NCI-H460 (cell line): Measurements from ENCODE around the gene FAM20C. TPM values are rescaled to one million over a fixed set of nuclear protein-coding genes. Genes with fewer than 3 reads are reported as not detected.
"Not testable (repeated sequence)": the region's sequence is repeated elsewhere in the genome, so short reads cannot be mapped to it uniquely, and the experiment has no call there.

Experiments used
- DNase-seq: peaks from one replicate; pipeline ENCODE4 v3.0.0-alpha.2; 2016; ENCODE audit warnings: low read depth; ENCODE audit errors: extremely low read depth
- total RNA-seq: library from RNA; depleted of rRNA; stranded (reverse); fragments of >200 nt; shearing (Covaris generic); gene quantifications from 2 replicates; pipeline ENCODE4 v1.2.3, GENCODE V29; 2014

FAM20C gene
- total RNA-seq, 1 experiment from 2014 or later, result 10.3 TPM

DNA sequence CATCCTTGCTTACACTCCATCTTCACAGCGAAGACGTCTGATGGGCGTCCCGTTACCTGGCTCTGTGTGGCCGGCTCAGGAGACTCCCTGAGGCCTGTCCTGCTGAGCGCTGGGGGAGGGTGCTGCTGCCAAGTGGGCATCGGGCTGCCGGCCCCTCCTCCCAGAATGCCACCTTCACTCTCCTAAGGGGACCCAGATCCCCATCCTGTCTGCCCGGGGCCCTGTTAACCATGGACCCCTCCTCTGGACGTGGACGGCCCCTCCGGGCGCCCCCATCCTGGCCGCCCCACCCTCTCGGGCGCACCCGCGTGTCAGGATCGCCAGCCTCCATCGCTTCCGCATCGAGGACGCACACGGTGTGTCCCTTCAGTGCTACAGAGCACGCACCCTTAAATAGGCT, 90.2 kb downstream of the FAM20C start:
- no peak for DNase-seq

DNA sequence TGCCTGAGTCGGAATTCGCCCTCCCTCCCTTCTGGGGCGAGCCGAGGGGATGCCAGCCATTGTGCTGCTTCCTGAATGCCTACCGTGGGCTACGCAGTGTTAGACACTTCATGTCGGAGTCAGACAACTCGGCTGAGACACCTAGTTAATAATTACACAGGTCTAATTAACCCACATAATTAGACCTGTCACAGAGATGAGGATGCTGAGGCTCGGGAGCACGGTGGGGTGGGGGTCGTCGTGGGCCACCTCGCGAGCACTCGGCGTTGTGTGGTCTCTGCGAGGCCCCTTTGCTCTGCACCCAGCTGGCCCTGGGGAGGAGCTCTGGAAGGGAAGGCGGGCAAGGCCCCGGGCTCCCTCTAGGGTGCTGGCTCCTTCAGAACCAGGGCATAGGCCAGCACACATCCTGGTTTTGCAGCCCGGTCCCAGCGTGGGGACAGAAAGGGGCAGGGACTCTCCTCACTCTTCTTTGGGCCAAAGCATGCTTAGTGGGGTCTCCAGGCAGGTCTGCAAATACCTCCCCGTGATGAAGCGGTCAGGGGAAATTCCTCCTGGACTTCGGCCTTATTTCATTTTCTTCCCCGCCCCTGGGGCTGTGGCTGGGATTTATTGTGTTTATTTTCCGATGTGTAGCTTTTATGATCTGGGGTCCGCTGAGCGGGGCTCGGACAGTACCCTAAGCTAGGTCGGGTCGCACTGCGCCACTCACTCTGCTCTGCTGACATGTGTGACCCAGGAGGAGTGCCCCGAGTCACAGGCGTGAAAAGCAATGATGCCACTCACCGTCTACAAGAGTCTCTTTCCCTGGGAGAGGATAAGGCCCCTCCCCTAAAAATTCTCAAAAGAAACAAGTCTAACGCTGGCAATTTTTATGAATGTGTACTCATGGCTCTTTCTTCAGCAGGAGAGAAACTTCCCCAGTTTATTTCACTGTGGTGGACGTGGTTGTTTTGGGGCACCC, 92.7 kb downstream of the FAM20C start:
- DNase-seq, result no peak

DNA sequence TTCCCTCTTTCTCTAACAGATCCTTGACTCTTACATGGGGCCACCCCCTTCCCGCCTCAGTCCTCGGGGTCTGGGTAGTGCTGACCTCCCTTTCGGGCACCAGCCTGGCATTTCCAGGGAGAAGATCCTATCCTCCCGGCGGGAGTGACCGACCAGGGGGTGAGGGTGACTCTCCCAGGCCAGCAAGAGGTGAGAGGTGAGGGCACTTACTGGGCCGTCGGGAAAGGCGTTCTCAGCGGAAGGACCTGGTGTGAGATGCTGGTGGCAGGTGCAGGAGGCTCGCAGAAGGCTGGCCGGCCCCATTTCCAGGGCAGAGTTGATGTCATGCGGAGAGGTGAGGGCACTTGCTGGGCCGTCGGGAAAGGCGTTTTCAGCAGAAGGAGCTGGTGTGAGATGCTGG, 93.4 kb downstream of the FAM20C start:
- DNase-seq, result no peak

GRCh38 chr7:286266-286665, 93.9 kb downstream of the FAM20C start:
- DNase-seq, result no peak

DNA sequence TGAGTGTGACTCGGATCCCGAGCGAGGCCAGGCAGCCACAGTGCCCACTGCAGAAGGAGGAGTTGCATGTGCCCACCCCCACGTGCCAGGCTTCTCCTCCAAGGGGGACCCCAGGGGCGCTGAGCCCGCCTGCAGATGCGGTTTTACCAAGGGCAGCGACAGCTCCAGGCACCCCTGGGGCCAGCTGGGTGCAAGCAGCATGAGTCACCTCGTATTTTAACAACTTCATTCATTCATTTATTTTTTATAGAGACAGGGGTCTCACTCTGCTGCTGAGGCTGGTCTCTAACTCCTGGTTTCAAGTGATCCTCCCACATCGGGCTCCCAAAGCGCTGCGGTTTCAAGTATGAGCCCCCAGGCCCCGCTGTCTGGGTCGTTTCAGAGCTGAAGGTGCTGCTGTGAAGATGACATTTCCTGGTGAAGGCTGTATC, 96.3 kb downstream of the FAM20C start:
- DNase-seq, result no peak

- DNase-seq, result no peak
Measured at GRCh38 chr7:289209-289755, 96.9 kb downstream of the FAM20C start.

GRCh38 chr7:289756-290553, 97.6 kb downstream of the FAM20C start, which contains the start of gene FOXL3:
Gene FOXL3, plus strand, starts transcription at chr7:290170. Its CDS starts 0 bp downstream, at chr7:290170.
- no peak for DNase-seq

DNA sequence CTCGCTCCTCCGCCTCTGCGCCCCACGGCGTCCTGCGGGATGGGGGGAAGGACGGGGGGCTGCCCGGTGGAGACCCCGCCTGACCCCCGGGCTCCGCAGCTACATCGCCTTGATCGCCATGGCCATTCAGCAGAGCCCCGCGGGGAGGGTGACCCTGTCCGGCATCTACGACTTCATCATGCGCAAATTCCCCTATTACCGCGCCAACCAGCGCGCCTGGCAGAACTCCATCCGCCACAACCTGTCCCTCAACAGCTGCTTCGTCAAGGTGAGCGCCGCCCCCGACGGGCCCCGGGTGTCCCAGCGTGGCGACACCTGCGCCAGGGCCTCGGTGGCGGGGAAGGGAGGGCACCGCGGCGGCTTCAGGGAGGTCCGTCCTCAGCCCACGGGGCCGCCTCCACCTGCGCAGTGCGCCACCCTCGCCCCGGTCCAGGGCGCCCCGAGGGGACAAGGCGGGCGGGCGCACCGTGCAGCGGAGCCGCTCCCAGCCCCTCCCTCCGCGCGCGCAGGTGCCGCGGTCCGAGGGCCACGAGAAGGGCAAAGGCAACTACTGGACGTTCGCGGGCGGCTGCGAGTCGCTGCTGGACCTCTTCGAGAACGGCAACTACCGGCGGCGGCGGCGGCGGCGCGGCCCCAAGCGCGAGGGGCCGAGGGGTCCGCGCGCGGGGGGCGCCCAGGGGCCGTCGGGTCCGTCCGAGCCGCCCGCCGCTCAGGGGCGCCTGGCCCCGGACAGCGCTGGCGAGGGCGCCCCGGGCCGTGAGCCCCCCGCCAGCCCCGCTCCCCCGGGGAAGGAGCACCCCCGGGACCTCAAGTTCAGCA, 98.4 kb downstream of the FAM20C start:
- no peak for DNase-seq

DNA sequence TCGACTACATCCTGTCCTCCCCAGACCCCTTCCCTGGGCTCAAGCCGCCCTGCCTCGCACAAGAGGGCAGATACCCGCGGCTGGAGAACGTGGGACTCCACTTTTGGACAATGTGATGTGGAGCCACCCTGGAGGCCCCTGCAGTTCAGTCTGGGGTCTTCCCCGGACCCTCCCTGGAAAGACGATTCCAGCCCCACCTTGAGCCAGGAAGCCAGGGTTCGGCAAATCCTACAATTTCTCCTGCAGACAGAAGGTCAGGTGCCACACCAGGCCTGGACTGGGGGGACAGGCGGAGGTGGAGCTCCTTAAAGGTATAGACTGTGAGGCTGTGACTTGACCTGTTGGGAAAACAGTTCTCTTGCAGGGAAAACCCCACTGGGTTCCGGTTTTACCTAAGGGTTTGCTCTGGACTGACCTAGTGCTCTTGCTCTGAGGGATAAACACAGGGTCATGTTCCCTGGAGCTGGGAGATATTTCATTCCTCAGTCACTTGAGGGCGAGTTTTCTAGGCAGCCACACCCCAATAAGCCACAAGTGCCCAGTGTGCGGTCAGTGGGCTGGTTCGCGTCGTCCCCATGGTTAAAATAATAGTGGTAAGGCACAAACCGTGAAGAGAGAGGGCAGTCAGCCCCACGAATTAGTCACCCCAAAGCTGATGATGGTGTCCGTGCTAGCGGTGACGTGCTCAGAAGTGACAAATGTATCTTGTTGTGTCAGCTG, 99.2 kb downstream of the FAM20C start:
- DNase-seq, result no peak

GRCh38 chr7:292226-292625, 99.9 kb downstream of the FAM20C start:
- no peak for DNase-seq

GRCh38 chr7:292826-293225, 100.5 kb downstream of the FAM20C start:
- DNase-seq, result no peak

DNA sequence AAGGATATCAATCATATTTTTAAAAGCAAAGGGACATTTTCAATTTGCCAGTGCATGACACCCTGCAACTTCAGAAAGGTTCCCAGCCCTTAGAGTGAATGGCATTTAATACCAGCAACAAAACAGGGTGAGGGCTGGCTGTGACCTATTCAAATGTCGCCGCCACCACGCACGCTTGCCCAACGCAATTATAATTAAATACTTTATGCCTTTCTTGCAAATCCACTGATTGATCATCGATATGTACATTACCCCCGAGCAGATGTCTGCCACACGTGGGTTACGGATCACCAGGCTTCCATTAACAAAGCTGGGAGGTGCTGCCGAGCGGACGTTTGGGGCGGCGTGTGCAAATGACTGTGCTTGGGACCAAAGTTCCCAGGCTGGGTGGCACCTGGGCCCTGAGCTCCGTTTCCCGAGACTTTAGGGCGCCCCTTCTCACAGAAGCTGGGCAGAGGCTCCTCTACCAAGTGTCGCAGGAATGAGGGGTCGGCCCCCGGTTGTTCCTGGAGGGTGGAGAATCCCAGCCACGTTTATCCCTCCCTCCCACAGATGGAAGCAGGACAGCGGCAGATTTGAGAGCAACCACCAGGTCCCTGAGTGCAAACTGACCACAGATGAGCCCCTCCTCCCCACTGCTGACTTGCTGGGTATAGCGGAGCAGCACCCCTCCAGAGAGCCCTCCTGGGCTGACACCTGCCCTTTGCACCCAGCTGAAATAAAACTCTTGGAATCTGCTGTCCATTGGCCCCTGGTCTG, 101.5 kb downstream of the FAM20C start:
- DNase-seq, result no peak

DNA sequence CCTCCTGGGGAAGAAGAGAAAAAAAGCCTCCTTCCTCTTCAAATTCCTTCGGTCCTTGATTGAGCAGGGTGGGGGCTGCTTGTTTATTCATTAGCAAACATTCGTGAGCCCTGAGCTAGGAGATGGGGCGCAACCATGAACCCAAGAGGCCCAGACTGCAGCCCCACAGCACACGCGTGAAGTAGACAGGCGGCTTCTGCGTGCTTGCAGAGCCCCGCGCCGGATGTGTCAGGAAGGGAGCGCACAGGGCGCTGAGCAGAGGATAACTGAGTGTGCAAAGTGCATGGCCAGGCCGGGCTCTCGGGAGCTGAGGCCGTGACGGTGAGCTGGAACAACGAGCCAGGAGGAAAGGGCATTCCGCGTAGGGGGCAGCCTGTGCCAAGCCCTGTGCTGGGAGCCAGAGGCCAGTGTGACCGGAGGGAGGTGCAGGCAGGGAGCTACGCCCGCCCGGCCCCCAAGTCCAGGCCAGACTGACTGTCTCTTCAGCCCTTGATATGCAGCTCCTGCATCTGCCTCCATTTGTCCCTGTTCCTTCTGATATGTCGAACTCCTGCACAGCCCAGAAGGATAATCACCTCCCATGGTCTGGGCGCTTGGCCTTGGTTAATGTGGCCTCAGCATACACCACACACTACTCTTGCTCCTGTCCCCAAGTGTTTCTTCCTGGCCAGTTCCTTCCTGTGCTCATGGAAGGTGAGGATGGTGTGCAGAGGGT, 102.2 kb downstream of the FAM20C start:
- DNase-seq, result no peak

DNA sequence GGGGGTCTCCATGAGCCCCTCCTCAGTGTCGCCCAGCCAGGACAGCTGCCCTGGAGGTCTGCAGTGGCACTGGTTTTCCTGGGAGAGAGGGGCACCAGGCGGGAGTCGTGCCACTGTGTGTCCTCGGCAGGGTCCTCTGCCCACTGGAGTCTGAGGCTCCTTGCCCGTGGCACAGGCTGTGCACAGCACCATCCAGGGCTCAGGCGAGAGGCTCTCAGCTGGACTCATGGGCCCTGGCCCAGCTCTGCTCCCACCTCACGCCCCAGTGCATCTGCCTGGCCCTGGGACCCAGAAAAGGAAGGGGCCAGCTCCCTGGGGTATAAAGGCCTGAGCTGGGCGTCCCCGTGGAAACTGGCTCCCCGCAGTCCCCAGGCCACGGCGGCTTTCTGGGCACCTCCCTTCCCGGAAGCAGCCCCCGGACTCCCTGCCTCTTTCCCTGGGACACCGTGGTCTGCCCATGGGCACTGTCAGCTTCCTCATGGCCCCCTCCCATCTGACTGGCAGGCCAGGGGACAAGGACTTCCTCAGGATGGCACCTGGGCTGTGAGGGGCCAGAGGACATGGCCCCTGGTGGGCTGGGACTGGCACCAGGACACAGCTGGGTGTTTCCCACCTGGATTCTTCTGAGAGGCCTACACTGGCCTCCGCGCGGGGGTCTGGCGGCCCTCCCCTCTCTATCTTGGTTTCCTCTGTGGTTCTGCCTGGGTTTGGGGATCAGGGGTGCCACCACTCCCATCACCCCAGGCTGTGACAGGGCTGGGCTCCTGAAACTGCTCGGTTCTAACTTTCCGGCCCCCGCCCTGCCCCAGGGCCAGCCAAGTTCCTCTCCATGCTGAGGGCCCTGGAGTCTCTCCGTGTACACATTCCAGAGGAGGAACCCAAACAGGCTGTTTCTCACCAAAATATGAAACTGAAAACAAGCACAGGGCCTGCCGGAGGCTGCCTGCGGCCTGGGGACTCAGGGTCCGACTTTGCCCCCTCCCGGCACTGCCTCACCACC, 103.1 kb downstream of the FAM20C start:
- no peak for DNase-seq

DNA sequence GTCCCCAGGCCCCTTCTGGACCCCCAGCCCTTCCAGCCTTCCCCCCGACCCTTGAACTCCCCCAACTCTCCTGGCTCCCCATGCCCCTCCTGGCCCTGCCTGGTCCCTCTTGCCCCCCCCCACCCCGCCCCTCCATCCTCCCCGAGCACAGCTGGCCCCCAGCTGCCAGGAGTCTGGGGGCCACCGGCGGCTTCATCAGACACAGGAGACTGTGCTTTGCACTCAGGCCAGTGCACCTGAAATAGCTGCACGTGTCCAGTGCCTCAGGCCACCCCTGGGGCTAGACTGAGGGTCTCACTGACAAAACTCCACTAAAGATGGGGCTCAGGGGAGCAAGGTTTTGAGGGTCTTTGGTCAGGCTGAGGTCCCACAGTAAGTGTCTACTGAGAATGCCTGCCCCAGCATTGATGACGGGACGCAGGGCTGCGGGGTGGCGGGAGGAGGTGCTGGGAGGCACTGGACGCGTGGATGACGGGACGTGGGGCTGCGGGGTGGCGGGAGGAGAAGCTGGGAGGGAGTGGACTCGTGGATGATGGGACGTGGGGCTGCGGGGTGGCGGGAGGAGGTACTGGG, 104.1 kb downstream of the FAM20C start:
- no peak for DNase-seq

DNA sequence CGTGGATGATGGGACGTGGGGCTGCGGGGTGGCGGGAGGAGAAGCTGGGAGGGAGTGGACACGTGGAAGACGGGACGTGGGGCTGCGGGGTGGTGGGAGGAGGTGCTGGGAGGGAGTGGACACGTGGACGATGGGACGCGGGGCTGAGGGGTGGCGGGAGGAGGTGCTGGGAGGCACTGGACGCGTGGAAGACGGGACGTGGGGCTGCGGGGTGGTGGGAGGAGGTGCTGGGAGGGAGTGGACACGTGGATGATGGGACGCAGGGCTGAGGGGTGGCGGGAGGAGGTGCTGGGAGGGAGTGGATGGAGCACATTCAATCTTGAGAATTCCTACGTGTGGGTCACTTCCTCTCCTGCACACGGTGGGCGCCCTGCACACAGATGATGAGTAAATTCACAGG, 104.8 kb downstream of the FAM20C start:
- DNase-seq, result not testable (repeated sequence)
